HG03025 (cell line): ENCODE results near the gene NALCN.

Experiments used
- ATAC-seq: cut with Tn5 transposase; IDR thresholded peaks from one replicate; pipeline ENCODE4 v1.9.1; 2021; ENCODE audit warnings: mild to moderate bottlenecking, moderate library complexity; ENCODE audit not compliant: unreplicated experiment, low FRiP score

NALCN gene

GRCh38 chr13:101415358-101416174 is 742 bp downstream of the NALCN start:
- peak; percentile 64 for ATAC-seq

GRCh38 chr13:101412076-101412475 is 4.2 kb downstream of the NALCN start:
- ATAC-seq, result no peak

- no peak for ATAC-seq
Measured at GRCh38 chr13:101408992-101409656, 7.2 kb downstream of the NALCN start.

- no peak for ATAC-seq
Measured at GRCh38 chr13:101408154-101408553, 8.2 kb downstream of the NALCN start.

- ATAC-seq, result no peak
Measured at GRCh38 chr13:101406791-101407190, 9.5 kb downstream of the NALCN start.

- no peak for ATAC-seq
Measured at GRCh38 chr13:101401196-101401595, 15.1 kb downstream of the NALCN start.

- no peak for ATAC-seq
Measured at GRCh38 chr13:101399365-101399764, 16.9 kb downstream of the NALCN start.

GRCh38 chr13:101398920-101399319 is 17.4 kb downstream of the NALCN start:
- ATAC-seq, result no peak

GRCh38 chr13:101398191-101398590 is 18.1 kb downstream of the NALCN start:
- no peak for ATAC-seq

GRCh38 chr13:101397742-101398141 is 18.6 kb downstream of the NALCN start:
- ATAC-seq, result no peak

- no peak for ATAC-seq
Measured at GRCh38 chr13:101394605-101395004, 21.7 kb downstream of the NALCN start.

GRCh38 chr13:101393140-101393539 is 23.2 kb downstream of the NALCN start:
- ATAC-seq, result no peak

GRCh38 chr13:101390461-101390860 is 25.8 kb downstream of the NALCN start:
- ATAC-seq, result no peak

- ATAC-seq, result no peak
Measured at GRCh38 chr13:101384929-101385328, 31.4 kb downstream of the NALCN start.

GRCh38 chr13:101383595-101383994 is 32.7 kb downstream of the NALCN start:
- no peak for ATAC-seq

GRCh38 chr13:101382701-101383100 is 33.6 kb downstream of the NALCN start:
- ATAC-seq, result no peak

GRCh38 chr13:101382086-101382485 is 34.2 kb downstream of the NALCN start:
- ATAC-seq, result no peak

GRCh38 chr13:101360525-101360924 is 55.8 kb downstream of the NALCN start:
- ATAC-seq, result no peak

- ATAC-seq, result no peak
Measured at GRCh38 chr13:101354895-101355294, 61.4 kb downstream of the NALCN start.

- ATAC-seq, result no peak
Measured at GRCh38 chr13:101346942-101347728, 69.2 kb downstream of the NALCN start.

GRCh38 chr13:101346161-101346560 is 70.1 kb downstream of the NALCN start:
- ATAC-seq, result no peak
